Left lung (tissue), 10 donors: ENCODE data around the gene NT5E. TPM values are rescaled to one million over a fixed set of nuclear protein-coding genes. Genes with fewer than 3 reads are reported as not detected.

Experiments used
- ATAC-seq: fragments of 200-7000 bp; cut with Tn5 transposase; one replicate; pipeline ENCODE4 v1.9.1; 2020; ENCODE audit warnings: moderate library complexity
- DNase-seq, 4 donors: peaks; one replicate each; pipeline ENCODE4 v3.0.0-alpha.2; 2013 to 2020
- H3K27ac ChIP-seq, 2 donors: fragments of 200-600 bp; sonication (generic) in 1 of 2; one replicate each; pipeline versions ENCODE4 v1.5.0 to v1.8.0; 2020 to 2021
- H3K27me3 ChIP-seq, 2 donors: fragments of 200-600 bp; sonication (generic) in 1 of 2; one replicate each; pipeline versions ENCODE4 v1.5.0 to v1.8.0; 2020 to 2021
- H3K36me3 ChIP-seq, 2 donors: fragments of 200-600 bp; sonication (generic) in 1 of 2; one replicate each; pipeline versions ENCODE4 v1.5.0 to v1.8.0; 2020 to 2021
- H3K4me1 ChIP-seq, 2 donors: fragments of 200-600 bp; one replicate each; pipeline ENCODE4 v1.8.0; 2021
- H3K4me3 ChIP-seq, 2 donors: fragments of 200-600 bp; sonication (generic) in 1 of 2; one replicate each; pipeline versions ENCODE4 v1.5.0 to v1.8.0; 2020 to 2021; ENCODE audit warnings: mild to moderate bottlenecking in 1 of 2
- H3K9me3 ChIP-seq, 2 donors: fragments of 200-600 bp; sonication (generic) in 1 of 2; one replicate each; pipeline versions ENCODE4 v1.5.0 to v1.8.0; 2020 to 2021
- intact Hi-C, 2 donors: fragments of 100-400 bp; cut with DNase I; formaldehyde crosslinking; loops; one replicate each; pipeline versions ENCODE4 v1.11.2 to v1.14.2; 2022
- polyA plus RNA-seq, 6 donors: library from polyadenylated mRNA; unstranded; fragments of 120-200 nt; gene quantifications; one replicate each; pipeline ENCODE4 v1.2.1, GENCODE V29; 2013; ENCODE audit not compliant: insufficient read length in 6 of 6
- total RNA-seq, 2 donors: library from RNA; stranded (reverse); fragmentation: NEBNext Ultra II Directional; extraction: Animal tissue kit (Norgen Biotek cat#: 25700); gene quantifications; one replicate each; pipeline ENCODE4 v1.2.1, GENCODE V29; 2021
- TF ChIP-seq, protein P1 (sequence below), 2 donors: fragments of 200-600 bp; sonication (generic) in 1 of 2; IDR thresholded peaks; one replicate each; pipeline versions ENCODE4 v1.5.0 to v1.8.0; 2021; ENCODE audit warnings: antibody characterized with exemption in 2 of 2
- donor health status: DM: no; HTN: yes; CAD: no.
- donor health status: DM: no; HTN: no; CAD: no.

NT5E gene
- total and polyA plus RNA-seq, 8 donors = 9.1 to 16.8 (median 14.5) TPM

DNA sequence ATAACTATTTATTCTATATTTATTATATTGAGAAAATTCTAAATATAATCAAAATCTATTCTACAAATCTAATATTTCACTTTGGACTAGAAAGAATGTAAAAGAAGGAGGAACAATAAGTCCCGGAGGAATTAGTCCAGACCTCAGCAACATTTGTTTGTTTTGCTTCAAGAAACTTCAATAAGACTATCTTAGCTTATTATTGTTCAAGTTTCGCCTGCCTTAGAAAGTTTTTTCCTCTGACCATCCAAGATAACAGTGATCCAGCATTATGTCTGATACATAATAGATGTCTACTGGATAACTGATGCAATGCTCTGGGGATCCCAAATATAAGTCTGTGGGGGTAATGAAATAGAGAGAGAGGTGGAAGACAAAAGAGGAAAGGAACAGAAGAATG lies 28.7 kb upstream of the NT5E start:
- no peak overlapping the region for H3K27ac ChIP-seq
- ATAC-seq = no peak
- H3K9me3 ChIP-seq = peaks cover 0 to 13% of the 10 kb centered on the region in 2 donors
- no peaks in the 10 kb centered on the region for H3K4me1 ChIP-seq
- H3K4me3 ChIP-seq = no peak overlapping the region
- H3K27me3 ChIP-seq = no peaks in the 10 kb centered on the region
- DNase-seq = no peak
- TF ChIP-seq, protein P1, sequence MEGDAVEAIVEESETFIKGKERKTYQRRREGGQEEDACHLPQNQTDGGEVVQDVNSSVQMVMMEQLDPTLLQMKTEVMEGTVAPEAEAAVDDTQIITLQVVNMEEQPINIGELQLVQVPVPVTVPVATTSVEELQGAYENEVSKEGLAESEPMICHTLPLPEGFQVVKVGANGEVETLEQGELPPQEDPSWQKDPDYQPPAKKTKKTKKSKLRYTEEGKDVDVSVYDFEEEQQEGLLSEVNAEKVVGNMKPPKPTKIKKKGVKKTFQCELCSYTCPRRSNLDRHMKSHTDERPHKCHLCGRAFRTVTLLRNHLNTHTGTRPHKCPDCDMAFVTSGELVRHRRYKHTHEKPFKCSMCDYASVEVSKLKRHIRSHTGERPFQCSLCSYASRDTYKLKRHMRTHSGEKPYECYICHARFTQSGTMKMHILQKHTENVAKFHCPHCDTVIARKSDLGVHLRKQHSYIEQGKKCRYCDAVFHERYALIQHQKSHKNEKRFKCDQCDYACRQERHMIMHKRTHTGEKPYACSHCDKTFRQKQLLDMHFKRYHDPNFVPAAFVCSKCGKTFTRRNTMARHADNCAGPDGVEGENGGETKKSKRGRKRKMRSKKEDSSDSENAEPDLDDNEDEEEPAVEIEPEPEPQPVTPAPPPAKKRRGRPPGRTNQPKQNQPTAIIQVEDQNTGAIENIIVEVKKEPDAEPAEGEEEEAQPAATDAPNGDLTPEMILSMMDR (IDR thresholded peaks at IDR 0.05) = no peak
- H3K36me3 ChIP-seq = no peaks in the 10 kb centered on the region
- intact Hi-C loops = no loop called here

GRCh38 chr6:85421972-85422371 lies 27.9 kb upstream of the NT5E start:
- no peak overlapping the region for H3K4me3 ChIP-seq
- DNase-seq (no peak), ATAC-seq (no peak)
- TF ChIP-seq, protein P1 (IDR thresholded peaks at IDR 0.05) = no peak
- intact Hi-C loops = no loop called here
- no peaks in the 10 kb centered on the region for H3K36me3 ChIP-seq
- no peaks in the 10 kb centered on the region for H3K27me3 ChIP-seq
- H3K9me3 ChIP-seq = peaks cover 0 to 21% of the 10 kb centered on the region in 2 donors
- no peak overlapping the region for H3K27ac ChIP-seq
- no peaks in the 10 kb centered on the region for H3K4me1 ChIP-seq

DNA sequence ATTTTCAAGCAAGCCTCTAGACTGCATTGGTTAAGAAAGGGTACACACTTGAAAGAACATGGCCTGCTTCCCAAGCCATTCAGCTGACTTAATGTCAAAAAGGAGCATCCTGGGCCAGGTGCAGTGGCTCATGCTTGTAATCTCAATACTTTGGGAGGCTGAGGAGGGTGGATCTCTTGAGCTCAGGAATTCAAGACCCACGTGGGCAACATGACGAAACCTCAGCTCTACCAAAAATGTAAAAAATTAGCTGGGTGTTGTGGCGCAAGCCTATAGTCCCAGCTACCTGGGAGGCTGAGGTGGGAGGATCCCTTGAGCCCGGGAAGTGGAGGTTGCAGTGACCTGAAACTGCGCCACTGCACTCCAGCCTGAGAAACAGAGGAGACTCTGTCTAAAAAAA lies 26.9 kb upstream of the NT5E start:
- Histone ChIP-seq H3K27me3 (no peaks in the 10 kb centered on the region), H3K4me1 (no peaks in the 10 kb centered on the region), H3K4me3 (no peak overlapping the region), H3K9me3 (peaks cover 0 to 23% of the 10 kb centered on the region in 2 donors), H3K36me3 (no peaks in the 10 kb centered on the region), H3K27ac (no peak overlapping the region)
- TF ChIP-seq, protein P1 (IDR thresholded peaks at IDR 0.05) = no peak
- ATAC-seq (no peak), DNase-seq (no peak)
- intact Hi-C loops = no loop called here

DNA sequence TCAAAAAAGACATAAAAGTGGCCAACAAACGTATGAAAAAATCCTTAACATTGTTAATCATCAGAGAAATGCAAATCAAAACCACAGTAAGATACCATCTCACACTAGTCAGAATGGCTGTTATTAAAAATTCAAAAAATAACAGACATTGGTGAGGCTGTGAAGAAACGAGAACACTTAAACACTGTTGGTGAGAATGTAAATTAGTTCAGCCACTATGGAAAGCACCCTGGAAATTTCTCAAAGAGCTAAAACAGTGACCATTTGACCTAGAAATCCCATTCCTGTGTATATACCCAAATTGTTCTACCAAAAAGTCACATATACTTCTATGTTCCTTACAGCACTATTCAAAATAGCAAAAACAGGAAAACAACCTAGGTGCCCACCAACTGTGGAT lies 24.9 kb upstream of the NT5E start:
- DNase-seq (no peak), ATAC-seq (no peak)
- no peak overlapping the region for H3K27ac ChIP-seq
- H3K9me3 ChIP-seq = peaks cover 0 to 23% of the 10 kb centered on the region in 2 donors
- intact Hi-C loops = no loop called here
- no peaks in the 10 kb centered on the region for H3K27me3 ChIP-seq
- H3K4me3 ChIP-seq = no peak overlapping the region
- TF ChIP-seq, protein P1 (IDR thresholded peaks at IDR 0.05) = no peak
- no peaks in the 10 kb centered on the region for H3K36me3 ChIP-seq
- H3K4me1 ChIP-seq = no peaks in the 10 kb centered on the region

DNA sequence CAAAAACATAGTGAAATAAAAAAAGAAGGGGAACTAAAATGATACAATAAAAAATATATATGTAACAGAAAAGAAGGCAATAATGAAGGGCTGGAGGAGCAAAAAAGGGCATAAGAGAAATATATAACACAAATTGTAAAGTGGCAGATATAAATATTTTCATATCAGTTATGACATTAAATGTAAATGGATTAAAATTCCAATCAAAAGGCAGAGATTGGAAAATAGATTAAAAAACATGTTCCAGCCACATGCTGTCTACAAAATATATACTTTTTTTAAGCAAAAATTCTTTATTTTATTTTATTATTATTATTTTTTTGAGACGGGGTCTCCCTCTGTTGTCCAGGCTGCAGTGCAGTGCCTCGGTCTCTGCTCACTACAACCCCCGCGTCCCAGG lies 23.9 kb upstream of the NT5E start:
- TF ChIP-seq, protein P1 (IDR thresholded peaks at IDR 0.05) = no peak
- ATAC-seq (no peak), DNase-seq (no peak)
- peaks cover 0 to 23% of the 10 kb centered on the region in 2 donors for H3K9me3 ChIP-seq
- intact Hi-C loops = no loop called here
- H3K4me3 ChIP-seq = no peak overlapping the region
- no peaks in the 10 kb centered on the region for H3K4me1 ChIP-seq
- no peak overlapping the region for H3K27ac ChIP-seq
- H3K27me3 ChIP-seq = no peaks in the 10 kb centered on the region
- no peaks in the 10 kb centered on the region for H3K36me3 ChIP-seq
